ENCODE data around the gene MYNN.

MYNN gene

DNA sequence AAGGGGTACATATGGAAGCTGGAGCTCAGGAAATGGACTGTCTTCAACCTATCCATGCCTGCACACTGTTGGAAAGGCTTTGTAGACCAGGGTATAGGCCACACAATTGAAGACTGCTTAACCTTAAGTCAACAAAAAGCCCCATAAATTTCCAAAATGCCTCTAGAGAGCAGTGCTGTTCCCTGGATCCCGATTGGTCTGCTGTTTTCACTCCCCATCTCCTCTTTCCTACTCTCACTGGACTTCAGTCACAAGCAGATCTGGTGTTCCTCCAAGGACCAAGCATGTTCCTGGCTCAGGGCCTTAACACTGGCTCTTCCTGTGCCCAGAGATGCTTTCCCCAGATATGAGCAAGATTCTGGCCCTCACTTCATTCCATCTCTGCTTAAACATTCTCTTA is 62.3 kb downstream of the MYNN start:
- DNase-seq (ENCODE audit: low spot score), result no peak

- no peak for DNase-seq (ENCODE audit: low spot score)
These were observed 63.1 kb downstream of the MYNN start for GRCh38 chr3:169836078-169836941.

- no peak for DNase-seq (ENCODE audit: low spot score)
These were observed 63.7 kb downstream of the MYNN start for GRCh38 chr3:169836942-169837275.

DNA sequence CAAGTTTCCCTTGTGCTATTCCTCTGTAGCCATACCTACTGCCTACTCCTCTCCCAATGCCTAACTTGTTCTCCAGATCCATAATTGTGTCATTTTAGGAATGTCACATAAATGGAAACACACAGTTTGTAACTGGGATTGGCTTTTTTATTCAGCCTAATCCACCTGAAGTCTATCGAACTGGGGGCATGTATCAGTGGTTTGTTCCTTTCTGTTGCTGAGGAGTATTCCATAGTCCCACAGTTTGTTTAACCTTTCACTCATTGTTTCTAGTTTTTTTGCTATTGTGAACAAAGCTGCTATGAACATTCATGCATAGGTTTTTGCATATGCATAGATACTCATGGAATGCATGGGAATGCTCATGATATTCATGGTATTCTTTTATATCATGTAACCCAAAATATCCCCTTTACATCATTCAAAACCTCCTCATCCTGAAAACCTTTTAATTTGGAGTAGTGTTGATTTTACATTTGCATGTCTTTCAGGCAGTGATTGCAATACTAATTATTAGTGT is 65.4 kb downstream of the MYNN start:
- DNase-seq (ENCODE audit: low spot score), result no peak

All from hematopoietic multipotent progenitor cell treated with erythropoietin and hydrocortisone succinate and interleukin-3 and kit ligand, for 15 days (in vitro differentiated cells).